ENCODE data around the gene RBPMS2.

RBPMS2 gene

DNA sequence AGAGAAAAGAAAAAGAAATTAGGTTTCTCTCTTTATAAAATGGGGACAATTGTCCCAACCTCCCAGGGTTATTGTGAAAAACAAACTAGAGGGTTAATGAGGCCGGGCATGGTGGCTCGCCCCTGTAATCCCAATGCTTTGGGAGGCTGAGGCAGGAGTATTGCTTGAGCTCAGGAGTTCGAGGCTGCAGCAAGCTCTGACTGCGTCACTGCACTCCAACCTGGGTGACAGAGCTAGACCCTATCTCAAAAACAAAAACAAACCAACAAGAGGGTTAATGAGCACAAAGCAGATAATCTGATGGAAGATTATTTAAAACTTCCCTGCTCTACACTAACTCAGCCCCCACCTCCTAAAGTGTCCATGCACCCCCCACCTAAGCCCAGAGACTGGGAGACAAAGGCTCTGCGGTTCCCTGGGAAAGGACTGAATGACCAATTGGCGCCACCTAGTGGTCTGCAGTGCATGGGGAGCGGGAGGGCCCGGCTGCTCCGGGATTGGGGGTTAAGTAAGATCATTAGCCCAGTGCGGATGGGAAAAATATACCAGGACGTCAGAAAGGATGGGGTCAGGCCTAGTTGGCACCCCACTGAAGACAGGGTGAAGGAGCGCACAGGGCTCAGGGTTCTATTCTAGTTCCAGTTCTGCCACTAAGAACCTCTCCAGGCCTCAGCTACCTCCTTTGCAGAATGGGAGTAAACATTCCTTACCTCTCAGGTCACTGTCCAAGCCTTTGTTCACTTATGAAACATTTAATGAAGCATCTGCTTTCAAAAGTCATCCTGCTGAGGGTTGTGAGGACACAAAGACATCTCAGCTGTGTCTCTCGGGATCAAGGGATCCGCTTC, 34.5 kb upstream of the RBPMS2 start:
- no peak for DNase-seq (ENCODE audit: low read depth)
- no peak overlapping the region for H3K4me3 ChIP-seq (ENCODE audit: low read depth, low read length)
- TF ChIP-seq, protein P1, sequence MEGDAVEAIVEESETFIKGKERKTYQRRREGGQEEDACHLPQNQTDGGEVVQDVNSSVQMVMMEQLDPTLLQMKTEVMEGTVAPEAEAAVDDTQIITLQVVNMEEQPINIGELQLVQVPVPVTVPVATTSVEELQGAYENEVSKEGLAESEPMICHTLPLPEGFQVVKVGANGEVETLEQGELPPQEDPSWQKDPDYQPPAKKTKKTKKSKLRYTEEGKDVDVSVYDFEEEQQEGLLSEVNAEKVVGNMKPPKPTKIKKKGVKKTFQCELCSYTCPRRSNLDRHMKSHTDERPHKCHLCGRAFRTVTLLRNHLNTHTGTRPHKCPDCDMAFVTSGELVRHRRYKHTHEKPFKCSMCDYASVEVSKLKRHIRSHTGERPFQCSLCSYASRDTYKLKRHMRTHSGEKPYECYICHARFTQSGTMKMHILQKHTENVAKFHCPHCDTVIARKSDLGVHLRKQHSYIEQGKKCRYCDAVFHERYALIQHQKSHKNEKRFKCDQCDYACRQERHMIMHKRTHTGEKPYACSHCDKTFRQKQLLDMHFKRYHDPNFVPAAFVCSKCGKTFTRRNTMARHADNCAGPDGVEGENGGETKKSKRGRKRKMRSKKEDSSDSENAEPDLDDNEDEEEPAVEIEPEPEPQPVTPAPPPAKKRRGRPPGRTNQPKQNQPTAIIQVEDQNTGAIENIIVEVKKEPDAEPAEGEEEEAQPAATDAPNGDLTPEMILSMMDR (IDR thresholded peaks at IDR 0.05; ENCODE audit: control insufficient read depth, extremely low read depth, insufficient read depth): peak; percentile 91

DNA sequence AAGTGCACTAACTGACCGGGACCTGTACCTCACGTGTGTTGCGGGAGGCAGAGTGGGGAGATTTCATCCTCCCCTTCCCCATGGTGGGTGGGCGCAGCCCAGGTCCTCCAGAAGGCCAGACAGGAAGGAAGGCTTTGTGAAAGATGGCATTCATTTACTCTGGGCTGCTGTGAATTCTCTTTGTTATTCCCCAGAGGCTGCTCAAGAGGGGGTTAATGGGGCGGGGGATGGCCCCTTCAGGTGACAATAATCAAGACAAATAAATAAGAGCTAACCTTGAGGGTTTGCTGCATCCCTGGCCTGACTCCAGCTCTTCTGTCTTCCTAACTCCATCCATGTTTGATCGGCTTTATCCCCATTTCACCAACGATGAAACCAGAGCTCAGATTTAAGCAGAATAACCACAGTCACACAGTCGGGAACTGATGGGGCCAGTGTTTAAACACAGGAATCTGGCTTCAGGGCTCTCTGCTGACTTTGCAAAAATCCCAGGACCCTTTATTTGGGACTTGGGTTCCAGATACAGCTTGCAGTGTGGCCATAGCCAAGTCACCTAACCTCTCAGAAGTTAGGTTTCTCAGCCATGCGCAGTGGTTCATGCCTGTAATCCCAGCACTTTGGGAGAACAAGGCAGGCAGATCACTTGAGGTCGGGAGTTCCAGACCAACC, 33.5 kb upstream of the RBPMS2 start:
- H3K4me3 ChIP-seq (ENCODE audit: low read depth, low read length): no peak overlapping the region
- no peak for DNase-seq (ENCODE audit: low read depth)
- TF ChIP-seq, protein P1 (IDR thresholded peaks at IDR 0.05; ENCODE audit: control insufficient read depth, extremely low read depth, insufficient read depth): no peak

DNA sequence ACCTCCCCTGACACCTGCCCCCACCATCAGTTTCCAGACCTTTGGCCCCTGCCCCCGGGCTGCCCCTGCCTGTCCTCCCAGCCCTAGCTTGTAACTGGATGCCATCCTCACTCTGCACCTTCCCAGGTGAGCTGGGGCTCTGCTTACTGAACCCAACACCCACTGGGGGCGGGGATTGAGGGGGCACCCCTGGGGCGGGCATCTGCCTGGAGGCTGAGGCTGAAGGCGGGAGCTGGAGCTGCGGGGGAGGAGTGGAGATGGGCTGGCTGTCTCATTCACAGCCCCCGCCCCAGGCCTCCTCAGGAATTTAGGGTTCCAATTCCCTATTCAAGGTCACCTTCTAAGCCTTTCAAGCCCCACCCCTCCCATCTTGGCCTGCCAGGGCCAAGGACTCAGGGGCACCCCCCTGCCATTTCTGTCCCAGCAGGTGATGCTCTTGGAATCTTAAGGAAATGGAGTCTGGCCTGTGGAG, 32.4 kb upstream of the RBPMS2 start:
- TF ChIP-seq, protein P1 (IDR thresholded peaks at IDR 0.05; ENCODE audit: control insufficient read depth, extremely low read depth, insufficient read depth): no peak
- DNase-seq (ENCODE audit: low read depth): no peak
- H3K4me3 ChIP-seq (ENCODE audit: low read depth, low read length): no peak overlapping the region

DNA sequence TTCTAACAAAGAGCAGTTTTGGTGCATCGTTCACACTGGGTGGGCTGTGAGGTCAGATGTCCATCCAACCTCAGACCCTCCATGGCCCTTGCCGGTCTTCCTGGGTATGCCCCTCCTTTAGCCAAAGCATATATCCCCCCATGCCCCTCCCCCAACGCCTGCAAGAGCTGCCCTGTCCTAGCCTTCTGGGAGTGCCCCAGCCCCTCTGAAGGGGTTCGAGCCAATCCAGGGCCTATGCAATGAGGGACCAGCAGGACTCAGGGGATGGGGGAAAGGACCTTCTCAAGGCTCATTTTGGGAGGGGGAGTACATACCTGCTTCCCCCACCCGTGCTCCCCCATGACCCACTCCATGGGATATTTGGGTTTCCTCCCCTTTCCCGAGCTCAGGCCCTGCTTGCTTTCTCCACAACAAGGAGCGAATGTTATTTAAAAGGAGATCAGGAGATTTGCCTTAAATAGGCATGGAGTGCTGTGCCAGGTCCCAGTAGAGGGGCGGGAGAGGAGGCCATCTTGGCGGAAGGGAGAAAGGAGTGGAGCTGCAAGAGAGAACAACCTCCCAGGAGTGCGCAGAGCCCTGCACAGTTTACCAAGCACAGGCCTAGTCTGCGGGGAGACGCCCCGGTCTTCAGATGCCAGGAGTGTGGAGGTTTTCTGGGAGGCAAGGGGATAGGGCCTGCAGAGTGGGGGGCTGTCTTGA, 31.8 kb upstream of the RBPMS2 start:
- TF ChIP-seq, protein P1 (IDR thresholded peaks at IDR 0.05; ENCODE audit: control insufficient read depth, extremely low read depth, insufficient read depth): no peak
- no peak overlapping the region for H3K4me3 ChIP-seq (ENCODE audit: low read depth, low read length)
- no peak for DNase-seq (ENCODE audit: low read depth)

DNA sequence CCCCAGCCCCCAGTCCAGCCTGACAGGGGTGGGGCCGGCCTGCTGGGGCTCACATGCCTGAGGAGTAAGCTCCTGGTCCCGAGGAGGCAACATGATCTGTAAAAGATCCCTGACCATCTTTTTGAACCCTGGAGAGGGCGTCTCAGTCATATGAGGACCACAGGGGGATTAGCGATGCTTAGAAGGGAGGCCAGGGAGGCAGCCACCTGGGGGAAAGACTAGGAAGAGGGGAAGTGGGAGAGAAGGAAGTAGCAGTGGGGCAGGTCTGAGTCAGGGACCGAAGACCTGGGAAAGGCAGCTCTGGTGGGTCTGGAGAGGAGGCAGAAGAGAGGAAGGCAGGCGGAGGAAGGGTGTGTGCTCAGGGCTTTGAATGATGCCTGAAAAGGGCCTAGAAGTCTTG, 31.1 kb upstream of the RBPMS2 start:
- H3K4me3 ChIP-seq (ENCODE audit: low read depth, low read length): no peak overlapping the region
- TF ChIP-seq, protein P1 (IDR thresholded peaks at IDR 0.05; ENCODE audit: control insufficient read depth, extremely low read depth, insufficient read depth): no peak
- no peak for DNase-seq (ENCODE audit: low read depth)

DNA sequence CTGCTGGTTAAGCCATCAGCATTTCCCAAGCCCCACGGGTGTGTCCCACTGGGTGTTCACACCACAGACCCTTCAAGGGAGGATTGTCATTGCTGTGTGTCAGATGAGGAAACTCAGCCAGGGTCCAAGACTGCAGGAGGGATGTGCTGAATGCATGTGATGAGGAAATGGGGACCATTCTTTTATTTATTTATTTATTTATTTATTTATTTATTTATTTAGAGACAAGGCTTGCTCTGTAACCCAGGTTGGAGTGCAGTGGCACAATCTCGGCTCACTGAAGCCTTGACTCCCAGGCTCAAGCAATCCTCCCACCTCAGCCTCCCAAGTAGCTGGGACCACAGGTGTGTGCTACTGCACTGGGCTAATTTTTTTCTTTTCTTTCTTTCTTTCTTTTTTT, 29.2 kb upstream of the RBPMS2 start:
- DNase-seq (ENCODE audit: low read depth): no peak
- TF ChIP-seq, protein P1 (IDR thresholded peaks at IDR 0.05; ENCODE audit: control insufficient read depth, extremely low read depth, insufficient read depth): no peak
- H3K4me3 ChIP-seq (ENCODE audit: low read depth, low read length): no peak overlapping the region

Measured in LNCaP clone FGC (cell line).